ENCODE results near the gene GTSE1. TPM values are rescaled to one million over a fixed set of nuclear protein-coding genes. Genes with fewer than 3 reads are reported as not detected.

GTSE1 gene
- total RNA-seq, 2 experiments from 2014 or later: 34.3 to 35.7 TPM

DNA sequence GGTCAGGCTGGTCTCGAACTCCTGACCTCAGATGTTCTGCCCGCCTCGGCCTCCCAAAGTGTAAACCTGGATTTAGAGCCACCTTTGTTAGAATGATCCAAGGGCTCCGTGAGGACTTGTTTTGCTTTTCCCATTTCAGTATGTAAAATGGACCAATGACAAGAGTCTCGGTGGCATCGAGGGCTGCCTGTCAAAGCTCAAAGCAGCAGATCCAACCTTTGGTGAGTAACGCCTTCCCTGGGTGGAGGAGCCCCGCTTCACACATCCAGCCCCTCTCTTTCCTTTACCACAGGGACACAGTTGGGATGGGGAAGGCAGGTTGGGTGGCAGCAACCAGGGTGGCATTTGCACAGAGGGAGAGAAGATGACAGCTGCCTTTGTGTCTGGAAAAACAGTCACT lies 24.5 kb upstream of the GTSE1 start:
- ChIA-PET POLR2A (no interaction called here), CTCF (no interaction called here)

DNA sequence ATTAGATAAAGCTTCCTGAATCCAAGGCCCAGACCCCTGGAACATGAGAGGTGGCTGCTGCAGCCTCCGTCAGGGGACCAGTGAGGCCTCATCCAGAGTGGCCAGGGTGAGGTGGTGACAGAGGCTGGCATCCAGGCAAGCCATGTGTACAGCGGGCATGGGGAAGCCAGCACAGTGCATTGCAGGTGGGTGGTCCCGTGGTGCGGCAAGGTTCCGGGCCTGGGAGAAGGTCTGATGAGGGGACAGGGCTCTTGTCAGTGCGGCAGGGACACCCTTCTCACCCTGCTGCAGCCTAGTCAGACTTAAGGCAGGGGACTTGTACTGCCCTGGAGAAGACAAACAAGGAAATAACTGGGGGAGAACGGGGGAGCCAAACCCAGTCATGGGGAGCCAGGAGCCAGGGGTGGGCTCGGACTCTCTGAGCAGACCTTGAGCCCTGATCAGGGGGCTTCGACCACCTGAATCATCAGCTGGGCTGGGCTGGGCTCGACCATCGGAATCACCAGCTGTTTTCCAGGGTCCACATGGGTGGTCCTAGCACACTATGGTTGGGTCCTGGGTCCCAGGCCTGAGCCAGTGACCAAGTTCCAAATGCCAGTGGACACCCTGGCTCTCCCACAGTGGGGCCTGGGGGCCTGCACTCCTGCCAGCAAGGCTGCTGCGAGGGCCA lies 23.8 kb upstream of the GTSE1 start:
- ChIA-PET POLR2A (no interaction called here), CTCF (no interaction called here)

DNA sequence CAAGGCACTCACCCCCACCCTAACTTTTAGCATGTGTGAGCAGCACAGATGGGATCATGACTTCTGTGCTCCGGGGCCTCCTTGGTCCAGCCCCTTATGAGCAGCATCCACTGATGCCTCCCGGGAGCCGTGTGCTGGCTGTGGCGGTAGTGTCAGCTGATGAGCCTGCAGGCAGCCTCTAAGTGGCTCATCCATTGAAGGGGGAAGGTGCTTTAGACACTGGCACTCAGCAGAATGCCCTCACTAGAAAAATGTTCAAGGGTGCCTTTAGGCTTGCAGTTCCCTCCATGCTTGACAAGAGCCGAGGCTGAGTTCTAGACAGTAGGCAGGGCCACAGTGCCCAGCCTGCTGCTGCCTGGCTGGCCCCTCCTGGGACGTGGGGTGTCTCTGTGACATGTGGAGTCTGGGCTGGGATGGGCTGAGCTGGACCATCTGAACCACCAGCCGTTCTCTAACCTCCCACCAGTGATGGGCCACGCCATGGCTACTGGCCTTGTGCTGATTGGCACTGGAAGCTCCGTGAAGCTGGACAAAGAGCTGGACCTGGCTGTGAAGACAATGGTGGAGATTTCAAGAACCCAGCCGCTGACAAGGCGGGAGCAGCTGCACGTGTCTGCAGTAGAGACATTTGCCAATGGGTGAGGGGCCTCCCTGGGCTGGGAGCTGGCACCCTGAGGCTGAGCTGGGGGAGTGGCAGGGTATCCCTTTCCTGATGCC lies 23.1 kb upstream of the GTSE1 start:
- CTCF ChIA-PET: no interaction called here

DNA sequence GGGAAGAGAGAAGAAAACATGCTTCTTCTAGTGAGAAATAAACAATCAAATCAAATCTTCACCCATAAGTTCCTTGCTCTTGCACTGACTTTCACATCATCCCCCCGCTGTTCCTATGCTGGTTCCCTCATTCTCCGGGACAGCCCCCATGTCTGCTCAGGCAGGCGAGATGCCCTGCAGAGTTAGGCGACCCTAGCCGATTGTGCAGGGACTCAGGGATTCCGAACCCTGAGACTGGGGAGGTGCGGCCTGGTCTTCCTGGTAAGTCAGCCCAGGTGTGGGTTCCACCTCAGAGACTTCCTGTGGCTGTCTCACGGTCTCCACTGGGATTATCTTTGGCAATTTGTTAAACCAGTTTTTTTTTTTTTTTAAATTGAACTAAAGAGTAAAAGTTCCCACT lies 22.3 kb upstream of the GTSE1 start:
- CTCF ChIA-PET: no interaction called here
- POLR2A ChIA-PET: no interaction called here

More for the DNA sequence above, 23.1 kb upstream of the GTSE1 start:
- POLR2A ChIA-PET: no interaction called here

DNA sequence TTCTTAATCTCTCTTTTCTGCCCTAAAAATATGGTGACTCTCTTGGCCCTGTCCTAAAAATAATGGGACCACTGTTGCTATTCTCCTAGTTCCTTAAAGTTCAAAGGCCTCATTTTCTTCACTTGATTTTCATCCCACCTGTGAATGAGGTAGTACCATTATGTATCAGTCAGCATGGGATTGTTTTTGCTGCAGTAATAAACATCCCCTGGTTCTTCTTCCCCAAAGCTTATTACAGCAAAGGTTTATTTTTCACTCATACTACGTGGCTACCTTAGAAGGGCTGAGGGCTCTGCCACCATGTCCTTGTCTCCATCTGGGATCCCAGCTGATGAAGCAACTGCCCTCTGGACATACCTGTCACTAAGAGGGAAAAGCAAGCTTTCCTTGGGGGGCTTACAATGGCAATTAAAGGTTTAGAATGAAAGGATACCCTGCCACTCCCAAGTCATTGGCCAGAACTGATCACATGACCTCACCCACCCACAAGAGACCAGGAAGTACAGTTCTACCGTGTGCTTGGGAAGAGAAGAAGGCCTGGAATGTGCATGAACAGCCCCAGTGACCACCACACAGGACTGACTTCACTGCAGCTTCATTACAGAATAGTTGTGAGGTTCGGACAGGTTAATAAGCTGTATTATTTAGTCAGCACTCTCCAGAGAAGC lies 21.1 kb upstream of the GTSE1 start:
- CTCF ChIA-PET: no interaction called here
- POLR2A ChIA-PET: no interaction called here

DNA sequence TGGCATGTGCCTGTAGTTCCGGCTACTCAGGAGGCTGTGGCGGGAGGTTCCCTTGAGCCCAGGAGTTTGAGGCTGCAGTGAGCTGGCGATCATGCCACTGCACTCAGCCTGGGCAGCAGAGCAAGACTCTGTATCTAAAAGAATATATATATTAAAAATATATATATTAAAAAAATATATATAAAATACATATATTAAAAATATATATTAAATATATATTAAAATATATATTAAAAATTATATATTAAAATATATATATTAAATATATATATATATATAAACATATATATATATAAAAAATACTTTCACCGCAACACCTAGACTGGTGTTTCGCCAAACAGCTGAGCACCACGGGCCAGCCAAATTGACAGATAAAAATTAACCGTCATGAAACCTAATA lies 20.1 kb upstream of the GTSE1 start:
- ChIA-PET POLR2A (no interaction called here), CTCF (no interaction called here)

DNA sequence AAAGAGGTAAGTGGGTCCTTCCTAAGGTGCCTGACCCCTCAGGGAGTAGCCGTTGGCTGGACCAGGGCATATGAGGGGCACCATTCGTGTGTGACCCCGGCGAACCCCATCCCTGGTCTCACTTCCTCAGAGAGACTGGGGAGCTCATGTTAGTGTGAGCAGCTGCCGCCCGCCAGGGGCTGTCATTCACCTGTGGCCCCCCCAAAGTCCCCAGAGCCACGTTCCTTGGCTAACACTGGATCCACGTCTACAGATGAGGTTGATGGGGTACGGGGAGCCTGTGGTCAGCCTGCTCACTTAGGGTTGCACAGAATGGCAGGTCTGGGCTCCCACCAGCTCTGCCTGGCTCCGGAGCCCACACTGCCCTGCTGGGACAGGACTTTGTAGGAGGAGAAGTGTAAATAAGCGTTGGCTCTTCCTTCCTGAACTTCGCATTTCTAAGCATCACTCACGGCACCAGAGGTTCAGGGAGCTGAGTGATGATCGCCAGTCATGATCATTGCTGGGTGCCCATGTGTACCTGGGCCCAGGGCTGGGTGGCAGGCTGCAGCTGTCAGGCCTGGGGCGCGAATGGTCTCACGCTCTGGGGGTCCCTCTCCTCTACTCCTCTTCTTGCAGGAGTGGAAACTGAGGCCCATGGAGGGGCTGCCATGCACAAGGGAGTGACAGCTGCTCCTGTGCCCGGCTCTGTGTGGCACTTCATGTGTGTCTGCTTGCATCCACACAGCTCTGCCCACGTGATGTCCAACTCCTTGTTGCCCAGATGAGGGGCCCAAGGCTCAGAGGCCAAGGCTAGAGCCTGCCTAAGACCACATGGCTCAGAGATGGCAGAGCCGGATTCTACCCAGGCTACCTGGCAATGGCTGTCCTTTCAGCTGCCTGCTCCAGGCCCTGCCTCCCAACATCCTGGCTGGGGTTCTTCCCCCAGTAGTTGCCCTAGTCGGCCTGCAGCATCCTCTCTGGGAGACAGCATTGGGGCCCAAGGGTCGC lies 17.7 kb upstream of the GTSE1 start:
- POLR2A ChIA-PET: no interaction called here
- CTCF ChIA-PET: interaction anchor here (1.0 to 1.4 kb wide), 2 partner anchors 10 to 127 kb away, joined by 4 read pairs; no protein-coding TSS in a partner anchor

DNA sequence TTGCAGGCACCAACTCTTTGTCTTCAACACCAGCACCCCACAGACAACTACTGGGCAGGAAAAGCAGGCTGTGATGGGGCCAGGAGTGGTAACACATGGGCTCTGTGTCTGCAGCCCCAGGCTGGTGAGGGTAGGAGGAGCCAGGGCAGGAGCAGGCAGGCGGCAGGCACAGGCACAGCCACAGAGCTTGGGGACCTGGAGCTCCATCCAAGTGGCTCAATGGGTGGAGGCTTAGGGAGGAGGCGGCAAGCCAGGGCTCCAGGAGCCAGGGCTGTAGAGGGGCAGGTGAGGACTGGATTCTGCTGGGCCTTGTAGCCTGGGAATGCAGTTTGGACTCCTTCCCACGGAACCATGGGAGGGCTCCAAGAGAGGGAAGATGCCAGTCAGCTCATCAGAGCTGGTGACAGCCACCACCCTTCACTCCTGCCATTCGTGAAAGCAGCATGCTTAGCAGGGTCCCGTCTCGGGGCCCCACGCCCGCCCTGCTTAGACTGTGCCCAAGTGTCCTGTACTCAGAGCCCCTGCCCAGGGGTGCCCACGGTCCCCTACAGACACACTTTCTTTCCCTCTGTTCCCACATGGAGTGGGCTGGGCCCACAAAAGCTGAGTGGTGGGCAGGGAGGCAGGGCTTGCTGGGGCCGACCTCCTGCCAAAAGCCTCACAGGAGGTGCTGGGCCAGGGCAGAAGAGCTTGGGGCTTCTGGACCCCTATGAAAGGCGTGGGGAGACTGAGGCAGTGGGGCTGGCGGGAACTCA lies 16.4 kb upstream of the GTSE1 start:
- ChIA-PET POLR2A (interaction anchor here (0.9 kb wide), 1 partner anchor 16 kb away, joined by 3 read pairs; no protein-coding TSS in a partner anchor), CTCF (interaction anchor here (1.0 to 1.4 kb wide), 2 partner anchors 12 to 128 kb away, joined by 4 to 6 read pairs; no protein-coding TSS in a partner anchor)

DNA sequence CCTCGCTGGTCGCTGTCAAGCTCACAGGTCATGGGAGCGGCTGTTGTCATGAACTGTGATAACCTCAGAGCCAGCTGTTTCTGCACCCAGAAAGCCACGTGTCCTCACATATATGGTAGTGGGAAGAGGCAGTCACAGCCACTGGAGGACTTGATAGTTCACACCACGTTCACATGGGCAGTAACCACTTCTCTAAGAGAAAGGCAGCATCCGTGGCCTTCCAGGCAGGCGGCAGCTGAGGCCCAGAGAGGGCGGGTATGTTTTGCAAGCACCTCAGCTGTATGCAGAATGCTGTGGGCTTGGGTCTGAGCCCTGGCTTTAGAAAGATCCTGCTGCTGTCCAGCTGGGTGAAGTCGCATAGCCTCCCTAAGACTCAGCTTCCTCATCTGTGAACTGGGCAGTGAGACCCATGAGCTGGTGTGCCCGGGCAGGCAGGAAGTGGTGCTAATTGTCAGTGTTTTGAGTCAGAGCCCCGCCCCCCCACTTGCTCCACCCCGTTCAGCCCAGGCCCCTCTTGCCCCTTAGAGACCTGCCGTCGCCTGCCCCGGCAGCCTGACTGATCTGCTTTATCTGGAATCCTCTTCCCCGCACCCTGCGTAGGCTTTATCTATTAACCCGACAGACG lies 15.6 kb upstream of the GTSE1 start:
- ChIA-PET POLR2A (interaction anchor here (0.6 to 0.9 kb wide), 2 partner anchors 13 to 15 kb away, joined by 3 to 5 read pairs; no protein-coding TSS in a partner anchor), CTCF (interaction anchor here (1.4 kb wide), 1 partner anchor 12 kb away, joined by 6 read pairs; no protein-coding TSS in a partner anchor)

DNA sequence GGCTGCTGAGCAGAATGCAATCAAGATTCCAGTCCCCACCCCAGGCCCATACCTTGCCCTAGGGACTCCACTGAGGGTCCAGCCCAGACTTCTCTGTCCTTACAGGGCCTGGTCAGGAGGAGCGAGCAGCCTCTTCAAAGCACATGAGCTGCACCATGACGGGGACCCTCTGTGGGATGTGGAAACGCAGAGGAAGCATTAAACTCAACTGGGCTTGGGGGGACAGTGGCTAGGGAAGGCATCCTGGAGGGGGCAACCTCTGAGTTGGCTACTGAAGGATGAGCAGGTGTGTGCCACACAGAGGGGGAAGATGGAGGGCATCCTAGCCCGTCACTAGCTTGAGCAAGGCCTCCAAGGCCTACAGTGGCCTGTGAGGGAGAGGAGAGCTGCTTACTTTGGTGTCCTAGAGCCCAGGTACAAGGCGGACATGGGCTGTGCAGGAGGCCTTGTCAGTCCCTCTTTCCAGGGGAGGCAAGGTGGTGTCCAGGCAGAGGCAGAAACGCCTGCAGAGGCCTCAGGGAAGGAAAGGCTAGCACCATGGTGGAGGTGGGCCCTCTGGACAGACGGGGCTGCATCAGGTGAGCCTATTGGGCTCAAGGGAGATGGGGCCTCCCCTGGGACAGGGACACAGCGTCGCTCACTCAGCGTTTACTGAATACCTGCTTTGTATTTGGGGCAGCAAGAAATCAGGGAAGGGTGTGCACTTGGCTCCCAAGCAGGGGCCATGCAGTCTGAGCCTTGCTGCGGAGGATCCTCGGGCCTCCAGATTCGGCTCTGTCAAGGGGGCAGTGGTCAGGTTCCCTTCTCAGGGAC lies 14.6 kb upstream of the GTSE1 start:
- ChIA-PET CTCF (no interaction called here), POLR2A (no interaction called here)

DNA sequence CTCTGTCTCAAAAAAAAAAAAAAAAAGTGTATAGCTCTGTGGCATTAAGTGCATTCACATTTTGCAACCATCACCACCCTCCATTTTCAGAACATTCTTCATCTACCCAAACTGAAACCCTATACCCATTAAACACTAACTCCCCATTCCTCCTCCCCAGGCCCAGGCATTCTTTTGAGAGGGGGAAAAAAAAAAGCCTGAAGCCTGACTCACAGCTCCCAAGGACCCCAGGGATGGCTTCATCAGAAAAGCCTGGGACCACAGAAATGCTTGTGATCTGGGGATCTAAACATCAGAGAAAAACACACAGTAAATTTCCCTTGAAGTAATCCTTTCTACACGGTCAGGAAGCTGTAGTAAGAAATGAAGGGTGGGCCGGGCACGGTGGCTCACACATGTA lies 10.7 kb upstream of the GTSE1 start:
- ChIA-PET CTCF (interaction anchor here (0.7 to 1.2 kb wide), 2 partner anchors 35 to 280 kb away, joined by 3 read pairs; no protein-coding TSS in a partner anchor), POLR2A (interaction anchor here (0.6 kb wide), 1 partner anchor 10 kb away, joined by 3 read pairs; no protein-coding TSS in a partner anchor)

DNA sequence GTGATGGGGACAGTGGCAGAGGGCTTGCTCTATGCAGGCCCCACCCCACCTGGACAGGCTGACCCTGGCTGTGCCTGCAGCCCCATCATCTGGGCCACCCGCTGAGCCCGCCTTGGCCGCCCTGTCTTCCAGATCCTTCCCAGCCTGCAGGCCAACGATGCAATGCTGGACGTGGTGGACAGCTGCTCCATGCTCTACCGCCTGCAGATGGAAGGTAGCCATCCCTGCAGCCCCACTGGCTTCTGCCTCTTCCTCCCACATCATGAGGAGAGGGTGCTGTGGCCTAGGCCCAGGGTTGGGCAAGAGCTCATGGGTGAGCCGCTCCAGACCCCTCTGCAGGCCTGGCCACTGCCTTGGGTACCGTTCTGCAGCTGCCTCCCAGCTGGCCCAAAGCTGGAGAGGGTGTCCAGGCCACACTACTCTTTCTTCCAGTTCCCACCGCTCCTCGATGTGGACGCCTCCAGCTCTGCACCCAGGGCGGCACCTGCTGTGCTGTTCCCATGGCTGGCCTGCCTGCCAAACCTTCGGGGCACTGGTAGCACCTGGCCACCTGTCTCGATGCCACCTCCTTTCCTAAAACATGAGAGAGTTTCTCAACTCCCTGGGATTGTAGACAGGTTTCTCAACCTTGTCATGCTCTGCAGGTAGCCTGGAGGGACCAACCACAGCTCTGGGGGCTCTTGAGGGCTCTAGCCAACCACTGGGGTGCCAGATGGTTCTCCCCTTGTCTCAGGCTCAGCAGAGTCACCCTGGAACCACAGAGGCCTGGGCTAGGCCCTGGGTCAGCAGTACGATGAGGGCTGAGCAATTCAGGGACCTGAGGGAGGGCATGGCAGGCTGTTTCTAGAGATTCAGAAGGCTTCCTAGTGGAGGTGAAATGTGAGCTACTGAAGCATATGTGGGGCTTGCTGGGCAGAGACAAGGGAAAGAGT lies 9.5 kb upstream of the GTSE1 start:
- ChIA-PET CTCF (no interaction called here), POLR2A (interaction anchor here (1.1 kb wide), 1 partner anchor 20 kb away, joined by 5 read pairs; the partner anchor contains the start of gene TTC38)

DNA sequence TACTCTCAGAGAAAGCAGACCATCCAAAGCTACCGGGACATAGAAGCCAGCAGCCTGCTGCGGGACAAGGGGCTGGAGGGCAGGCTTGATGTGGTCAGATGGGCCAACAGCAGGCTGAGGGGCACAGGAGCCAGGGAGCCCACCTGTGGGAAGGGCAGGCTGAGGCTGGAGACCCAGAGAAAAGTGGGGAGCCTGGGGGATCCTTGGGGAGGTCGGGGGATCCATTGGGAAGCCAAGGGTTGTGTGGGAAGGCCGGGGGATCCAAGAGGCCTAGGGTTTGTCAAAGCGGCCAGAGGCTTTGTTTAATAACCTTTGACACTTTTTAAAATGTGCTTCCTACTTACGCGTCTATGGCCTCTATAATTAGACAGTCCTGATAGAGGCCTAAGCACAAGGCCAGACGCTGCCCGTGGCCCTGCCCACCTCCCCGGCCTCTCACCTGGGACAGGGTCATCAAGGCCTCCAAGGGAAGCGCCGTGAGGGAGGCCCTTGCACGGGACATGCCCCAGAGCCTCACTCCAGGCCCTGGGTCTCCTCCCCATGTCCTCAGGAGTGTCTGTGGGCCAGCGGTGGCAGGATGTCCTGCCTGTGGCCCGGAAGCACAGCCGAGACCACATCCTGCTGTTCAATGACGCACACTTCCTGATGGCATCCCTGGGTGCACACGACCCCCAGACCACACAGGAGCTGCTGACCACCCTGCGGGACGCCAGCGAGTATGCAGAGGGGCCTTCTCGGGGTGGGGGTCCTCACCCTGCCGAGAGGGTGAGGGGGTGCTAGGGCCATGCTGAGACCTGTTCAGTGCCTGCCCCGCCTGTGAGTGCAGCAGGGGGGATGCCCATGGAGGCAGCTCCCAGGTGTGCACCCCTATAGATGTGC lies 8.6 kb upstream of the GTSE1 start:
- POLR2A ChIA-PET: interaction anchor here (0.5 to 1.1 kb wide), 2 partner anchors 21 to 1007 kb away, joined by 3 to 5 read pairs; partner anchors contain the start of gene TTC38

DNA sequence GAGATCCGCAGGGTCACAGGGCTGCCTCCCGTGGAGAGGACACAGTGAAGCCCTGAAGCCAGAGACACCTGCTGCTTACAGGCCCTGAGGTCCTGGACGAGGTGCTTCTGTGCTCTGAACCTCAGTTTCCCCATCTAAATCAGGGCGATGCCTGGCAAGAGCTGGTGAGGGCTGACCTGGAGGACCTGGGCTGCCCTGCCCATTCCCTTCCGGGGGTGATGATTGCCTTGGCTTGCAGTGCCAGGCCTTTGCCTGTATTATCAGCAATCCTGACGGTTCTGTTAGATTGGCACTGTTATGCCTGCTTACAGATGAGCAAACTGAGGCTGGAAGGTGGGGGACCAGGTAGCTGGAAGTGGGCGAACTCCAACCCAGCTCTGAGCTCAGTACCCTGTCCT lies 7.8 kb upstream of the GTSE1 start:
- POLR2A ChIA-PET: interaction anchor here (0.5 kb wide), 1 partner anchor 1008 kb away, joined by 3 read pairs; no protein-coding TSS in a partner anchor

More for the DNA sequence above, 8.6 kb upstream of the GTSE1 start:
- CTCF ChIA-PET: interaction anchor here (0.6 to 1.4 kb wide), 4 partner anchors 10 to 171 kb away, joined by 3 to 4 read pairs (median 4); no protein-coding TSS in a partner anchor

More for the DNA sequence above, 7.8 kb upstream of the GTSE1 start:
- CTCF ChIA-PET: interaction anchor here (0.6 to 1.4 kb wide), 4 partner anchors 11 to 172 kb away, joined by 3 to 4 read pairs (median 4); no protein-coding TSS in a partner anchor

Data from activated CD8-positive, alpha-beta memory T cell treated with anti-CD3 and anti-CD28 coated beads for 36 hours (primary cell).